ENCODE data around the gene KIF21A.

KIF21A gene

GRCh38 chr12:39329018-39329417 lies 113.9 kb downstream of the KIF21A start:
- DNase-seq (ENCODE audit: low read depth): no peak
- H3K4me3 ChIP-seq (ENCODE audit: low read length): no peak overlapping the region
- no peak for TF ChIP-seq CTCF (conservative IDR thresholded peaks at IDR 0.05; ENCODE audit: low read length)

DNA sequence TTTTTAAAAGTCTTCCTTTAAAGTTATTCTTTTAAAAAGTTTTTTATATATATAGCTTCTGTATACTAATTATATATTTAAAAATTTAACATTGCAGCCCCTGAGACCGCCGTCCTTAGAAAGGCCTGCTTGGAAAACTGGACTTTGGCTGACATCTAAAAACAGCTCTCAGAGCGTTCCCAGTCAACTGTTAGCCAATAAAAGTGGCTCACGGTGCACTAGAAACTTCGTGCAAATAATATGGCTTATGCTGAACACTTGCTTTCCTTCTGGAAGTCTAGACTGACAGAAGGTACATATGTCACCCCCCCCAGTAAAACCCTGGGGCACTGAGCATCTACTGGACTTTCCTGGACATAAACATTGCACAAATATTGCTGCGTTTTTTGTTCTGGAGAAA lies 115.0 kb downstream of the KIF21A start:
- no peak for DNase-seq (ENCODE audit: low read depth)
- TF ChIP-seq CTCF (conservative IDR thresholded peaks at IDR 0.05; ENCODE audit: low read length): no peak
- no peak overlapping the region for H3K4me3 ChIP-seq (ENCODE audit: low read length)

GRCh38 chr12:39327510-39327909 lies 115.4 kb downstream of the KIF21A start:
- DNase-seq (ENCODE audit: low read depth): no peak
- H3K4me3 ChIP-seq (ENCODE audit: low read length): no peak overlapping the region
- no peak for TF ChIP-seq CTCF (conservative IDR thresholded peaks at IDR 0.05; ENCODE audit: low read length)

DNA sequence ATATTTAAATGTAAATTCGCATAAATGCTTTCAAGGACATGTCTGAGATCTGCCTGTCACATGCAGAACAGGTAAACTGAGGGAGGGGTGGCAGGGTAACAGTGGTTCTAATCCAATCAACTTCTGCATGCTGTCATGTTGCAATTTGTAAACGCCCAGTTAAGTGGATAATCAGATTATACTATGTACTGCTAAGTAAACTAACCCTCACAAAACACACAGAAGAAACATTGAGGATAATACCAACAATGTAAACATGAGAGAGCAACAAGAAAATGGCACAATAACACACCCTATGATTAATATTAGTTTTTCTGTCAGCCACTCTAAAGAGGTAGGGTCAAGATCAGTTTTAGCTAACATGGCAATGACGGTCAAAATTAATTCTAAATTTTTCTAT lies 123.7 kb downstream of the KIF21A start:
- no peak for DNase-seq (ENCODE audit: low read depth)
- no peak for TF ChIP-seq CTCF (conservative IDR thresholded peaks at IDR 0.05; ENCODE audit: low read length)
- H3K4me3 ChIP-seq (ENCODE audit: low read length): no peak overlapping the region

GRCh38 chr12:39314547-39314946 lies 128.4 kb downstream of the KIF21A start:
- TF ChIP-seq CTCF (conservative IDR thresholded peaks at IDR 0.05; ENCODE audit: low read length): no peak

GRCh38 chr12:39309516-39309915 lies 133.4 kb downstream of the KIF21A start:
- TF ChIP-seq CTCF (conservative IDR thresholded peaks at IDR 0.05; ENCODE audit: low read length): no peak
- H3K4me3 ChIP-seq (ENCODE audit: low read length): no peak overlapping the region
- DNase-seq (ENCODE audit: low read depth): no peak

More at GRCh38 chr12:39314547-39314946, 128.4 kb downstream of the KIF21A start:
- H3K4me3 ChIP-seq (ENCODE audit: low read length): no peak overlapping the region
- no peak for DNase-seq (ENCODE audit: low read depth)

DNA sequence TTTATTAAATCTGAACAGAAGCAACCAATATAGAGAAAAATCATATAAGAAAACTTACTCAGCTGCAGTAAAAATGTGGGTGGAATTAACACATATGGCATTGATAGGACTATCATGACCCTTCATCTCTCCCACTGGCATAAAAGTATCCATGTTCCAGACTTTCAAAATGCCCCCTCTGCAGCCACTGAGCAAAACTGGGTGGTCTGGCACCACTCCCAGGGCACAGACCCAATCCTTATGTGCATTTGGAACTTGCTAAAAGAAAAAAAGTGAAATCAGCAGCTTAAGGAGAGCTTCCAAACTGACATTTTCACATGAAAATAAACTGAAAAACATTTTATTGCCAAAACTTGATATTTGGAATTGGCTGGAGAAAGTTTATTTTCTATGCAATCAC lies 141.5 kb downstream of the KIF21A start:
- TF ChIP-seq CTCF (conservative IDR thresholded peaks at IDR 0.05; ENCODE audit: low read length): no peak
- no peak overlapping the region for H3K4me3 ChIP-seq (ENCODE audit: low read length)

More for the DNA sequence above, 141.5 kb downstream of the KIF21A start:
- DNase-seq (ENCODE audit: low read depth): no peak
